GM18498 (cell line): ENCODE results near the gene PLLP.
A peak's percentile ranks its signal among the peaks of the same experiment; 100 is the strongest.

Experiments used
- ATAC-seq: cut with Tn5 transposase; IDR thresholded peaks from one replicate; pipeline ENCODE4 v1.9.1; 2021; ENCODE audit warnings: mild to moderate bottlenecking, moderate library complexity; ENCODE audit not compliant: unreplicated experiment

PLLP gene

GRCh38 chr16:57257455-57258070 is 26.9 kb downstream of the PLLP start:
- ATAC-seq: no peak

- ATAC-seq: no peak
These were observed 27.7 kb downstream of the PLLP start for GRCh38 chr16:57256601-57257395.

- ATAC-seq: no peak
These were observed 28.6 kb downstream of the PLLP start for GRCh38 chr16:57255686-57256415.

- no peak for ATAC-seq
These were observed 31.0 kb downstream of the PLLP start for GRCh38 chr16:57253466-57253865.

DNA sequence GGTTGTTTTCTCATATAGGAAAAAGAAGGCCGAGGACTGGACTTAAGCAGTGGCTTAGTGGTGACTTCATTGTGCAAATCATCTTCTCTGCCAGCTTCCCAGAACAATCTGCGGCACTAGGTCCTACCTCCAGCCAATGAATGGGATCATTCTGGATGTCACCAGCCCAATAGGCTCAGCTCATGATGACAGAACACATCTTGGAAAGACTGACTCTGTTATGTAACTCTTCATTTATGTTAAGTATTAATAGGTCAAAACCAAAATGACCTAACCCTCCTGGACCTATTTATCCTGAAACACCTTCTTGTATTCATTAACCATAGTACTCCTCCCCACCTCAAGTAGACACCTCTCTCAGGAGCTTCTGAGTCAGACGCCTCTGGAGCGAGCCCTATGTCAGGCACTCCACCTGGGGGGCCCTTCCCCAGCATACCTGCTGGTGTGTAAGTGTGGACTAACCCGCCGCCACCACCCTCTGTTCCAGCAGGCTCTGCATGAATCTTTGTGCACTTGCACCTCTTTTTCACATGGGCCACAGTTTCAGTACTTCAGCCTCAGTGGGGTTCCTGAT is 32.2 kb downstream of the PLLP start:
- no peak for ATAC-seq

DNA sequence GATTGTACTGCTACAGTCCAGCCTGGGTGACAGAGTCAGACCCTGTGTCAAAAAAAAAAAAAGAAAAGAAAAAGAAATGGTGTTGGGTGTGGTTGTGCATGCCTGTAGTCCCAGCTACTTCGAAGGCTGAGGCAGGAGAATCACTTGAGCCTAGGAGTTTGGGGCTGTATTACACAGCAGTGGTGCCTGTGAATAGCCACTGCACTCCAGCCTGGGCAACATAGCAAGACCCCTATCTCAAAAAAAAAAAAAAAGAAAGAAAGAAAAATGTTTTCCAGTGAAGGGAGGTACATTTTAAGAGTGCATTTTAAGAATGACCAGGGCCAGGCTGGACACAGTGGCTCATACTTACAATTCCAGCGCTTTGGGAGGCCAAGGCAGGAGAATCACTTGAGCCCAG is 33.1 kb downstream of the PLLP start:
- ATAC-seq: no peak

GRCh38 chr16:57245472-57246113 is 38.9 kb downstream of the PLLP start:
- peak; percentile 26 for ATAC-seq

DNA sequence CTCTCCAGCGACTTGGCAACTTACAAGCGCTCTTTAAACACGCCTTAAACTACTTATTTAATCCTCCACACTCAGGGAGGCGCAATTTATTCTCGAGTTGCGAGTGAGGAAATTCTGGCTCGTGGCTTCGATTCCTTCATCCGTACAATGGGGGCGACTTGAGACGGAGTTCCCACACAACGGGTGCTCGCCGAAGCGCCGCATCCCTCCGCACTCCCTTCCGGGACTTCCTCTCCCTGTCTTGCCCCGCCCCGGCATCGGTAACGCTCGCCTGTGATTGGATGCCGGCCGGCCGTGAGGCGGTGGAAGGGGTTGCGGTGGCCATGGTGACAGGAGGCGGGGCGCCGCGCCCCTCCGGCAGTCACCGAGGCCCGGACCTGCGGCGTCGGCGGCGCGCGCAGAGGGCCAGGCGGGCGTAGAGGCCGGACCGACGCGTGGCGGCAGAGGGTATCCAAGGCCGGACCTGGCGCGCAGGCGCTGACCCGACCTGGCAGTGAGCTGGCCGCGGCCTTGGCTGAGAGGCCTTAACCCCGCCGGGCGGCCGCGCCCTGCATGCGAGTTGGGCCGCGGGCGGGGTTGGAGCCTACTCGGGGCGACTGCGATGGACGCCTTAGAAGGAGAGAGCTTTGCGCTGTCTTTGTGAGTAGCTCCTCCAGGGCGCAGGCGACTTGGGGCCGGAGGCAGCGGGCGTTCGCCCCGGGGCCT is 39.6 kb downstream of the PLLP start, which contains the start of gene ARL2BP:
TSS of gene ARL2BP (plus strand) at position 493 of the 705 bp plus-strand sequence. CDS start at position 602, 109 bp downstream.
- ATAC-seq: peak; percentile 94

DNA sequence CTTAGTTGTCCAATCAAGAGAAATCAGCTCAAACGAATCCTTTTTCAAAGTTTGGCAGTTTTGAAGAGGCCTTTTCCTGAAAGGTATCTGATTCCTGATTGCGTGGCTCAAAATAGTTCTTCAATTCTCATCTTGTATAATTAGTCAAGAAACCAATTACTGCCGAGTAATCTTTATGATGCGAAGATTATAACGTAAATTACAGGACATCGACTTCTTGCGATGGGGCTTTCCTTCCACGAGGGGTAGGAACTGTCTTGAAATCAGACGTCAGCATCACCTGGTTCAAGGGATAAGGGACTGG is 40.1 kb downstream of the PLLP start:
- ATAC-seq: peak; percentile 24

GRCh38 chr16:57242650-57243049 is 41.8 kb downstream of the PLLP start:
- ATAC-seq: no peak

DNA sequence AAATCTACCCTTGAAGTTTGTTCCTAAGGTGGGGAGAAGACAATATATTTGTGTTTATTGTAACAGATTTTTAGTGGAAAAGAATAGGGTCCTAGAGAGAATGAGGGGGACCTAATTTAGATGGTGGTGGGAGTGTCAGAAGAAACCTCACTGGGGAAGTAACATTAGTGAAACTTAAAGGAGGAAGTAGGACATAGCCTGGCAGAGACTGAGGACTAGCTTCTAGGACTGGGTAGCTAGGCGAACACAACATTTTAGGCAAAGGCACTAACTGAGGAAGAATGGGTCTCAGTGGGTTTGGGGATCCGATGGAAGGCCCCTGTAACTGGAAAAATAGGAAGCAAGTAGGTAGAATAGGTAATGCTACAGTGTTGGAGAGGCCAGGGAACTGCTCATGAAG is 43.6 kb downstream of the PLLP start:
- ATAC-seq: no peak

DNA sequence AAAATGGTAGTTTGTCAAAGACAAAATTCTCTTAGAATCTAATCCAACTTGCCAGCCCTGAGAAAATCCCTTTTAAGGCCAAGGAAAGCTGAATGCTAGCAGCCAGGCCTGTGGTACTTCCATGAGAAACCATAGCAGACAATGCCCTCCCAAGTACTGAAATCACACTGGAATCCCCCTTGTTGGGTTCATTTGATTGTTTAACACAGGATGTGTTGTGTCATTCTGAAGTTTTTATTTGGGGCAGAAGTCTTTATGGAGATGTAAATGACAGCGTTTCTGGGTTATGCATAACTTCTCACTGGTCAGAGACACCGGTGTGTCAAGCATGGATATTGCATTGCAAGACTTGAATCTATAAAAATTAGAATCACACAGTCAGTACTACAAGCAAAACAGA is 45.4 kb downstream of the PLLP start:
- ATAC-seq: no peak

DNA sequence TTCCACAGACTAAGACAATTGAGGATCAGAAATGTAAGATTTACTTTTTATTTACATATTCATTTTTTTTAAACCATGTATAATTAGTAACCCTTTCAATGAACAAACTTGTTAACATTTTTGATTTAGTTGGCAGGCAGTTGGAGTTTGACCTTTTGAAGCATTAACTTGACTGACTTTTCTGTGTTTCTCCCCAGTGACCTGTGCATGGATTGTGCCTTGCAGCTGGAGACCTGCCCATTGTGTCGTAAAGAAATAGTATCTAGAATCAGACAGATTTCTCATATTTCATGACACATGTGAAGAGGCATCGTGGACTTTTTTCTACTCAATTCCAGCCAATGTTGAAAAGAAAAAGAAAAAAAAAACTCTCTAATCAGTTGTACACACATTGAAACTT is 45.8 kb downstream of the PLLP start:
- ATAC-seq: no peak

GRCh38 chr16:57236022-57236350 is 48.5 kb downstream of the PLLP start:
- ATAC-seq: no peak

DNA sequence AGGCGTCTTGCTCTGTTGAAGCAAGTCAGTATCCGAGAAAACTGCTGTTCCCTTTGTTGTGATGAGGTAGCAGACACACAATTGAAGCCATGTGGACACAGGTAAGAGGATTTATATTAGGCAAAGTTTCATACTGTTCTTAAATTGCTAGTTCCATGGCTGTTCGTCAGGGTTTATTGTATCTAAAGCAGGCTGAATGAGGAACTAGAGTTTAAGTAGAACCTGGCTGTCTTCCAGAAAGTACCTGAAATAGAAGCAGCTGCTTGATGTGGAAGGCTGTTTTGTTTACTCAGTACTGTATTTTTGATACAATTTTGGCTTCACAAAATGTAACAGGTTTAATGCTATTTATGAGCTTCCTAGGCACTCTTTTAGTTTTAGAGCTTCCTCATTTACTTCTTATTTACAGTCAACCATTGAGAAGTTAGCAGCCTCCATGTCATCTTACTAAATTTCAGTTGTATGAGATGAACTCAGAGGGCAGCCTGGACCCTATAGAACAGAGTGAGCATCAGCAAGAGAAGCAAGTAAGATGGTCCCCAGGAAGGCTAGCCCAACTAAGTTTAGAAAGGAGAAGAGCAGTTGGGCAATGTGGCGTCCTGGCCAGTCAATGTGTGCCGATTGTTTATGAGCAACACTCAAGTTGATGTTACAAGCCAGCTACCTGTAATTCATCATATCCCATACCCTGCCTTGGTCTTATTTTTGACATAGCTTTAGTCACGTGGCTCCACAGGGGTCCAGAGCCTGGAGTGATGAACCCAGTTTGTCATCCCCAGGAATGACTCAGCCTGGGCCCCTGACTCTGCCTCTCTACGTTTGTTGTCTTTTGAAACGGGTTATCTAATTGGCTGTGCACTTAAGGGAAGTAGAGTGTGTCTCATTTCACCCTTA is 49.1 kb downstream of the PLLP start:
- no peak for ATAC-seq

DNA sequence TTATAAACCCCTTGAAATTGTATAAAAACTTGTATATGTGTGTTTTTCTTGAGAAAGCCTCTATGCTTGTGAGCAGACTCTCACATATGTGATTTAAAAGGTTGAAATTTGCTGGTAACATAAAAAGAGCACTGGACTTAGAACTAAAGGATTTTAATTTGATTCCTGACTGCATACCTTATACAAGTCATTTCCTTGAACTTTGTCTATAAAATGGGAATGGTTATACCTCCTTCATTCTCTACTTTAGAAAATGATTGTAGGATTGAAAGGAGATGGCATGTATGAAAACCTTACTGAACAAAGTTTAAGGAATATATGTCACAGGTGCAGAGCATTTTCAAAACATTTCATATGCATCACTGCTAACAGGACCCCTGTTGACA is 49.8 kb downstream of the PLLP start:
- no peak for ATAC-seq

- ATAC-seq: no peak
These were observed 50.3 kb downstream of the PLLP start for GRCh38 chr16:57233944-57234706.

DNA sequence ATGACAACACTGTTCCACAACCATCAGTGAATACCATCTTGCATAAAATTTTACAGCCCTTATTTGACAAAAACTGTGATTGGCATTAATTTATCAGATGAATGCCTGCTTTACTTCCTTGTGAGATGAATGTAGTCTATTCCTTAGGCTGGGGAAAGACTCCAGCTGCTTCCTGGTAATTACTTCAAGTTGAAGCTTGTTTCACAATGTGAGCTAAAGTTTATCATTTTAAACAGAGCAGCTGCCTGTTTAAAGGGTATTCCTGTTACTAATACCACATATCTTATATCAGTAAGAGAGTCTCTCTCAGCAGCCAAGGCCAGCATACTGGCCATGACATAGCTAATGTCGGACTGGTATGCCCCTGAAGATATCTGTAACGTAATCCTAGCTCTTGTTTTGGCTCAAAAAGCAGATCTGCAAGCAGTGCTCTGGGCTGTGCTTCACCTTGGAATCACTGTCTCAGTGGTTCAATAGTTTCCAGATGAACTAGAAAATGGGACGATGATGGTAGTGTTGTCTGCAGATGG is 52.6 kb downstream of the PLLP start:
- no peak for ATAC-seq

GRCh38 chr16:57229079-57229478 is 55.4 kb downstream of the PLLP start:
- ATAC-seq: no peak
